GM18858 (cell line): ENCODE data around the gene SH2D3C.

Experiments
- ATAC-seq: cut with Tn5 transposase; IDR thresholded peaks from one replicate; pipeline ENCODE4 v1.9.1; 2021; ENCODE audit not compliant: unreplicated experiment

SH2D3C gene

DNA sequence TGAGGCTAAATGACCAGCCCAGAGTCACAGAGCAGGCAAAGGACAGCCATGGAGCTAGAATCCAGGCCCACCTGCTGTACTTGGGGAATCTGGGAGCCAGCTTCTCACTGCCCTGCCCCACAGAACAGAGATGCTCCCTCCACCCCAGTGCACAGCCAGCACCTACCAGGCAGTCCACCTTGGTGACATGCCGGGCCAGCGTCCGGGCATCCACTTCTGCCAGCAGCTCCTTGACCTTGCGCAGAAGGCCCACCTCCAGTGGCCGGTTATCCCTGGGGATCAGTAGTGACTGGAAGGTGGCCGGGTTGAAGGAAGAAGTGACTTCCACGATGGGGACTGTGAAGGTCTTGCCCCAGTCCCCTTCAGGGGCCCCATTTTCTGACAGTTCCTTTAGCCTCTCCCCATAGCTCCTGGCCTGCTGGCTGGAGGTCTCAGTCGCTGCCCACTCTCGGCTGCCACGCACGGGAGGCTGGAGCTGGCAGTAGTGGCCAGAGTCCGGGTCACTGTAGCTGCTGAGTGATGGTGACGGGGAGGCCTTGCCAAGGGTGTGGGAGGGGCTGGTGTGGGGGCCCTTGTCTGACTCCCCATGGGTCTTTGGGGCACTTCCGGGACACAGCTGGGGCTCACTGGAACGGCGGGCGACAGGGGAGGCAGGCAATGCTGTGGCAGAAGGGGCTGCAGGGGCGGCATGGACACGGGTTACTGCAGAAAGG, 33.9 kb downstream of the SH2D3C start:
- no peak for ATAC-seq

DNA sequence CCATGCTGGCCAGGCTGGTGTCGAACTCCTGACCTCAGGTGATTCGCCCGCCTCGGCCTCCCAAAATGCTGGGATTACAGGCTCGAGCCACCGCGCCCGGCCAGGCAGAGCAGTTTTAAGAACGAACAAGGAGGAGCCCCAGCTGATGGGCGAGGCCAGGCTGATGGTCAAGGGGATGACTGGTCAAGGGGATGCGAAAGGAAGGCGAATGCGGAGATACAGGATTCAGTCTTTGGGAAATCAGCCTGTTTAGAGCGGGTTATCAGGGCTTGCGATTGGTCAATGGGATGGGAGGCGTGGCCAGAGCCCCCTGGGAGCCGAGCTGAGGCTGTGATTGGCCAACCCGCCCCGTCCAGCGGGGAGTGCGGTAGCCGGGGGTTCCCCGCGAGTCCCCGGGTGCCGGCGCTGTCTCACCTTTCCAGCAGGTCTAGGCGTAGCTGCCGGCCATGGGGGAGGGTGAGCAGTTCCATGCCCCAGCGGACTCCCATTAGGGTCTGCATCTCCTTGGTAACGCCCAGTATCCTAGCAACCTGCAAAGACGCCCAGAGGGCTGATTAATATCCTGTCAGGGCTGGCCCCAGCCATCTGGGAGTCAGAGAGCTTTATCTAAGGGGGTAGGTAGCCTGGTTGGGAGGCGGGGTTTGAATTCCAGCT, 35.9 kb downstream of the SH2D3C start:
- no peak for ATAC-seq

DNA sequence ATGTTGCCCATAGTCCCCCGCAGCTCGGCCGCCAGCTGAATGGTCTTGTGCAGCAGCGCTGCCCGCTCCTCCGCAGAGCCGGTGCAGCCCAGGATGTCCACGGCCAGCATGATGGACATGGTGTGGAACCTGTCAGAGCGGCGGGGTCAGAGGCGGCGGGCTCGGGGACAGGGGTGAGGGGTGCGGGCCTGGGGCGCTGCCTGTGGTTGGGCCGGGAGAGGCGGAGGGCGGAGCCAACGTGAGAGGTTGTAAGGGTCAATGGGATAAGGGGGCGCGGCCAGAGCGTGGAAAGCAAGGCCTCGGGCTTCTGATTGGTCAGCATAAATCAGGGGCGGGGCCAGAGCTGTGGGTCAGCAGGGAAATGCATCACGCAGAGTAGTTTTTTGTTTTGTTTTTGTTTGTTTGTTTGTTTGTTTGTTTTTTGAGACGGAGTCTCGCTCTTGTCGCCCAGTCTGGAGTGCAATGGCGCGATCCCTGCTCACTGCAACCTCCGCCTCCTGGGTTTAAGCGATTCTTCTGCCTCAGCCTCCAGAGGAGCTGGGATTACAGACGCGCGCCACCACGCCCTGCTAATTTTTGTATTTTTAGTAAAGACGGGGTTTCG, 36.5 kb downstream of the SH2D3C start:
- no peak for ATAC-seq

DNA sequence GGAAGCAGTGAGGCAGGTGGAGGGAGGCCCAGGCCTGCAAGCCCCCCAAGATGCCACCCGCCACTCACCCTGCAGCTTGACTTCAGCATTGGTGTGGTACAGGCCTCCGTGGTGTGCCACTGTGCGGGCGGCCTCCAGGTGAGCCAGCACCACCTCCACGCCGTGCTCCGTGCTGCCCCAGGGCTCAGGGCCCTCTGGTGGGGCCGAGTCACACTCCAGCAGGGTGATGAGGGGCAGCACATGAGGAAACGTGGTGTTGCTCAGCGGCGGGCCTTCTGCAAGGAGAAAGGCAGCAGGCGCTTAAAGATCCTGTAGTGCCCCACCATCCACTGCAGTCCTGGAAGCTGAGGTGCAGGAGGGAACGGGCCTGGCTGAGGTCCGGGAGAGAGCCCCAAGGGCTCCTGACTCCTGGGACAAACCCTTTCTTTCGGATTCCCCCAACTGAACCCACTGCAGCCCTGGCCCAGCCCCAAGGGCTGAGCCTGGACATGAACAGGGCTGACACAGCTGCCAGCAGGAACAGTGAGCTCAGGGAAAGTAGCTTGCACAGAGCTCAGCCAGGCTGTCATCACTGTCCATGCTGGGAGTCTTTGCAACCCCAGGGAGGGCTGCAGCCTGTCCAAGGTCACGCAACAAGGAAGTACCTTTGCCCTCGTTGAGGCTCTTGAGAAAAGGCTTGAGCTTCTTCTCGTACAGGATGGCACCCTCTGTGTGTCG, 38.7 kb downstream of the SH2D3C start:
- ATAC-seq, result no peak

DNA sequence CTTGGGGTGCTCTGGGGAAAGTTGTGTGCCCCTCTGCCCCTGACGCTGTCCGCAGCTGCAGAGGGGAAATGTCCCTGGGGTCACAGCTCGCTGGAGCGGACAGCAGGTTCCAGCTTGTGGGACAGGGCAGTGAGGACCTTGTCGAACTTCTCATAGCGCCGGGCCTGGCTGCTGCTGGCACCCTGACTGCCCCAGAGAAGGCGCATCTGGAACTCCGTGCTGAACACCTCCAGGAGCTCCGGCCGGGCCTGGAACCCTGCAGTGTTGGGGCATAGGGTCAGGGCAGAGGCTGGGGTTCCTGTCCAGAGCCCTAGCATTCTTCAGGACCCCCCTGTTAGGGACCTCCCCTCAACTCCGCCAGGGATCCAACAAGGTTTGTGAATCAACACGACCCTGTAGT, 39.8 kb downstream of the SH2D3C start:
- ATAC-seq, result no peak

DNA sequence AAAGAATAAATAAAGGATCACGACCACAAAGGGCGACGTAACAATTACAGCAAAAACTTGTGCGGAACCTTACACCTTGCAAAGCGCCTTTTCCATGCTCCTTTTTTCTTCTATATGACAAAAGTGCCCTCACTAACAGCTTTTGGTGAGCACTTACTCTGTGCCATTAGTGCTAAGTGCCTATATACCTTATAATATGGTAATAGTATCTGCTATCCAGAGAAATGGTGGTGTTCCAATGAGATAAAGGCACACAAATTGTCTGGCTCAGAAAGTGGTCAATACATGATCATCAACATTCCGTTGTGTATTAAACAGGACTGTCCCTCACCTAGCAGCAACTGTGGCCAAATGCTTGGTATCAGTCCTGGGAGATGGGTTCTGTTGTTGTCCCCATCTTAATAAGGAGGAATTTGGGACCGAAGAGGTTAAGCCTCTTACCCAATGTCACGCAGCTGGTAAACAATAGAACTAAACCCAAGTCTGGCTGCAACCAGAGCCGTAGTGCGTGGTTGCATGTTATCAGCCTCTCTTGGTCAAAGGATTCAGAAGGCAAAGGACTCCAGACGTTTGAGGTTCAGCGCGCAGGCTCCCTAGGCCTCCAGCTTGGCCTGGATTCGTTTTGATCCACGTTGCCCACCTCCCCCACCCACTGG, 42.8 kb downstream of the SH2D3C start:
- ATAC-seq, result no peak

DNA sequence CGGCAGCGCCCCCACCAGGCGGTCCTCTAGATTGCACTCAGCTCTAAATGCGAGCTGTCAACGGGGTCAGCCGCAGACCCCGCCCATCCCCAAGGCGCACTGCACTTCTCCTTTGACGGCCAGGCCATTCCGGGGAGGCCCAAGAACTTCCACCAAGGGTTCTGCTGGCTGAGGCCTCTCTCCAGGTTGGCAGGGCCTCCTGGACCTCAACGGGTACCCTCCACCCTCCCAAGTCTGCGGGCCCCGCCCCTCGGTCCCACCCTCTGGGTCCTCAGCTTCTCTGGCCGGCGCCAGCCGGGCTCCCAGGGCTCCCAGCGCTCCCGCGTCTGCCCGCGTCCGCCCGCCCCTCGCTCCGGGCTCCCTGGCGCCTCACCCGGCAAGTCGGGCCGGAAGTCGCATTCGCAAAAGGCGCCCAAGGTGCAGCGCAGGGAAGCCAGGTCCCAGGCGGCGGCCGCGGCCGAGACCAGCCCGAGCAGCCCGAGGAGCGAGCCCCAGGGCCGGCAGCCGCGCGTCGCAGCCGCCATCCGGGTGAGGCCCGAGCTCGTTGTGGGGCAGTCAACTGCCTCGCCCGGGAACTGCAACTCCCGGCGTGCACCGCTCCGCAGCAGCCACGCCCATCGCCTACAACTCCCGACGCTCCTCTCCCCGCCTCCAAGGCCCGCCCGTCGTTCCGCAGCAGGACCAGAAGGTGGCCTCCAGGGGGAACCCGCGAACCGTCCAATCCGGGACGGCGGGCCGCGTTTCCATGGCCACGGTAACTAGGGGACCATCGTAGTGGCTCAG, 43.5 kb downstream of the SH2D3C start, which contains the start of gene TOR2A:
TSS of gene TOR2A (minus strand) at position 548 of the 783 bp plus-strand sequence. CDS start at position 524, 24 bp downstream.
- peak; percentile 65 for ATAC-seq

DNA sequence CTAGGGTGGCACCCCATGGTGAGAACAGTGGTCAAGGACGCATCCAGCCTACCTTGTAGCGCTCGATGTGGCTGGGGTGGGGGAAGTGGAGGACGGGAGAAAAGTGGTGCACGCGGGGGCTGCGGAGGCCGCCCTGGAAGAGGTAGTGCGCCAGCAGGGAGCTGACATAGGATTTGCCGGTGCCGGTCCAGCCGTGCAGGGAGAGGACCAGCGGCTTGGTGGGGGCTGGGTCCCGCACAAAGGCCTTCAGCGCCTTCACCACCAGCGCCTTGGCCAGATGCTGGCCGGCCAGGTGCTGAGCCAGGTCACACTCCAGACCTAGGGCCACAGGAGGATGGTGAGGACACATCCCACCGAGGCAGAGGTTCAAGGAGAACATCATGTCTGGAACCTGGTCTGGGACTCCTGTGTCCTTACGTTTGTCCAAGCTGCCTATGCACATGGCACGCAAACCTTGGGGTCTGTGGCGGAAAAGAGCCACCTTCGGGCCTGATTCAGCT, 44.2 kb downstream of the SH2D3C start:
- no peak for ATAC-seq

DNA sequence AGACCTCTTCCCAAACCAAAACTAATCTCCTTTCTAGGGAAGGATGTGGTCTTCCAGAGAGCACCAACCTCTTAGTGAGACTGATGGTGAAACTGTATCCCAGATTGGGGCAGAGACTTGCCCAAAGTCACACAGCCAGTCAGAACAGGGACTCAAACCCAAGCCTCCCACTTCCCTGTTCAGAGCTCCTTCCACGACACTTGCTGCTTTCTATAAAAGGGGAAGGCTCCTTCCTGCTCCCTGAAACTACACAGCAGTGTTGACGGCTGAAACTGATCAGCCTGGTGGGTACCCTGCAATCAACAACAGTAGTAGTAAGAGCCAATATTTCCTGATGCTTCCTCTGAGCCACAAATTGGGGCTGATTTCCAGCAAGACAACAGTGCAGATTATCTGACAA, 44.9 kb downstream of the SH2D3C start:
- ATAC-seq, result no peak

DNA sequence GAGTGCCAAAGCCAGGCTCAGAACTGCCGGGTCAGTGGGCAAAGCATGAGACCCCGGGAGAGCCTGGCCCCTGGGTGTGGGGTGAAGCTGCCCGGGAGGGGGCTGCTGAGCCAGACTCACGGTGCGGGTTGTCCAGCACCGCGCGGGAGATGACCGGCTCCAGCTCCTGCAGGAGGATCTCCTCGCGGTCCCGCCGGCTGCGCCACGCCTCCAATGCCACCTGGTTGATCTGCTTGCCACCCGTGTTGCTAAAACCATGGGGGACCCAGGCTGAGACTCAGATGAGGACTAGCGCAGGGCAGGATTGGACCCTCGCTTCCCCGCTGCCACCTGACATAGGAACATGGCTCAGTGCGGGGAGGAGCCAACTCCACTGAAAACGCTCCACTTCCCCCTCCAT, 46.0 kb downstream of the SH2D3C start:
- ATAC-seq, result no peak

DNA sequence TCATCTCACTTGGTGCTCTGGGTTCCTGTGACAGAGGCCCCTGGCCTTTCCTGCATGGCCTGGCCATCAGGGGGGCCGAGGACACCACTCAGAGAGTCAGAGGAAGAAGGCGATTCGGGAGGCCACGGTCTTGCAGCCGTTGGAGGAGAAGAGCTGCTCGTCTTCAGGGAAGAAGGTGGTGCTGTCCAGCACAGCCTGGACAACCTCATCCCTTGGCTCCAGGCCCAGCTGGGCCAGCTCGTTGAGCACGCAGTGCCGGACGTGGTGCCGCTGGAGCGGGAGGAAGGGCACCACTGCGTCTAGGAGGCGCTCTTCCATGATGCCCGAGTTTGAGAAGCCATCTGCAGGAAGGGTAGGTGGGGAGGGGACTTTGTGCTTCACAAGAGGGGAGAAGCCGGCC, 46.5 kb downstream of the SH2D3C start:
- ATAC-seq, result no peak

DNA sequence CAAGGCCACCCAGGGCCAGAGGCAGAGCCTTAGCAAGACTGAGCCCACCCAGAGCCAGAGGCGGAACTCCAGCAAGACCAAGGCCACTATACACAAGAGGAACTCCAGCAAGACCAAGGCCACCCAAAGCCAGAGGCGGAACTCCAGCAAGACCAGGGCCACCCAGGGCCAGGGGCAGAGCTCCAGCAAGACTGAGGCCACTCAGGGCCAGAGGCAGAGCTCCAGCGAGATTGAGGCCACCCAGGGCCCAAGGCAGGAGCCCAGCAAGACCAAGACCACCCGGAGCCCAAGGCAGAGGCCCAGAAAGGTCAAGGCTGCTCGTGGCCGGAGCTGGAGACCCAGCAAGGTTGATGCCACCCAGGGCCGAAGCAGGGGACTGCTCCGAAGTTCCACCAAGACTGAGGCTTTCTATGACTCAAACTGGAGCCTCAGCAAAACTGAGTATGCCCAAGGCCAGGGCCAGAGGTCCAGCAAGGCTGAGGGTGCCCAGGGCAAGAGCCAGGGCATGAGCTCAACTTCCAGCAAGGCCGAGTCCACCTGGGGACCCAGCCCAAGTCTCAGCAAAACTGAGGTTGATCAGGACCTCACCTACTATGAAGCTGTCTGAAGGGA, 47.6 kb downstream of the SH2D3C start:
- no peak for ATAC-seq

DNA sequence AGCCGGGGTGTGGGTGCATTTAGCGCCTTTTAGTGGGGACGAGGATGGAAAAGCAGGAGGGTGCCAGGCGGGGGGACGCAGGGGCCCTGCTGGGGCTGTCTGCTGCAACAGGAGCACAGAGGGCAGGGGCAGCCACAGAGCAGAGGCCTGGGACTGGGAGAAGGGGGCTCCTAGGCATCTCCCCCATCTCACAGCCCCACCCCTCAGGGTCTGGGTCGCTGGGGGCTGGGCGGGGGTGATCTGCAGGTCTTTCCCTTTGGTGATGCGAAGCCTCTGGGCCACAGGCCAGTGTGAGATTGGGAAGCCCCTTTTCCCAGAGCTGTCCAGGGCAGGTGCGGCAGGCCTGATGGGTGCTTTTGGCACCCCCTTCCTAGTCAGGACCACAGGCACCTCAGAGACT, 48.2 kb downstream of the SH2D3C start:
- no peak for ATAC-seq

DNA sequence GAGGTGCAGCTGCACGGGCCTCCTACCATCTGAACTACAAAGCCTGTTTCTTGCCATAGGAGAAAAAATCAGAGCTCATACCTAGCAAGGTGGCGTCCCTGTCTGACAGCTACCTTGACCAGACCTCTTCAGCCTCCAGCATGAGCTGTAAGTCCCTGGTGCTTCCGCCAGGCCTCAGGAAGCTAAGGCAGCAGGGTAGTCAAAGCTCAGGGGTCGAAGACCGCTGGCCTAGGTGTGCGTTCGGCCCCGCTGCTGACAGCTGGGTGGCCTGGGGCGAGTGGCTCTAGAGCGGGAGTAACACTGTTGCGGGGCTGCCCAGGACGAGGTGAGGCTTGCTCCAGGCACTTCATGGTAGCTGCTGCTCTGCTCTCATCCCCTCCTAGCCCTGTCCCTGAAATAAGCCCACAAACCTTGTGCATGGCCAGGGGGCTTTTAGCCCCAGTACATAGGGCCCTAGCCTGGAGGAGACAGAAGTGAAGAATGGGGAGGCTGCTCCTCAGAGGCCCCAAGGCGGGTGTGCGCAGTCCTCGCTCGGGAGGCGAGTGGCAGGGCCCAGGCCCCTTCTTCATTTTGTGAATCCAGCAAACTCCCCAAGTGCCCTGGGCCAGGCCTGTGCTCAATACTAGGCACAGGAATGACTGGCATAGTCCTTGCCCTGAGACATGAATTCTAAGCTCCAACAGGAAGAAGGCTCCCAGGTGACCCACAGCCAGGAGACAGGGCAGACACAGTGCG, 48.8 kb downstream of the SH2D3C start:
- ATAC-seq, result no peak

DNA sequence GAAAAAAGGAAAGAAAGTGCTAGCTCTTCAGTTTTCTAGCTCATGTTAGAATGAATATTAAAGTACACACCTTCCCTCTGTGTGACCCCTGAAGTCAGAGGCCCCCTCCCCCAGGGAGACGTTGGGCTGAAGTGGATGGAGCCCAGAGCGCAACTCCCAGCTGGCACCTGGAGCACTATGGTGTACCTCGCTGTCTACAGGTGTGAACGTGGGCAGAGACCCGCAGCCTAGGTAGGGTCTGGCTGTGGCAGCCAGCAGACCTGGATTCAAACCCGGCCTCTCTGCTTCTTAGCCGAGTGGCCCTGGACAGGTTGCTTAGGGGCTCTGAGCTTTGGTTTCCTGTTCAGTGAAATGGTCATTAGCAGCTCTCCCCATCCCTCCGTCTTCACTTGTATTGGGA, 49.7 kb downstream of the SH2D3C start:
- ATAC-seq, result no peak

DNA sequence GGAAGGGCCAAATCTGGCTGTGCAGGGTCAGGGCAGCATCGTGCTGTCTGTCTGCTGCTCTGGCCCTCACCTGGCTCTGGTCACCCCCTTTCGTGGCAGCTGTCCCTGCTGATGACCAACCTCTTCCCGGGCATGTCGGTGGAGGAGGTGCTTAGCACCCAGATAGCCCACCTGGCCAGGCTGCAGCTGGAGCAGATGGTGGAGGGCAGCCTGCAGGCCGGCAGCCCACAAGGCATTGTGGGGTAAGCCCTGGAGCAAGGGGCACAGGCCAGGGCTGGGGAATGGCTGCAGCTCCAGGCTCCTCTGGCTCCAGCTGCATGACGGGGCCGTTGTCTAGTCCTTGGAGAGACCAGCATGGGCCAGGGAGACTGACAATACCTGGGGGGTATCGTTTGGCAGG, 51.6 kb downstream of the SH2D3C start:
- no peak for ATAC-seq

DNA sequence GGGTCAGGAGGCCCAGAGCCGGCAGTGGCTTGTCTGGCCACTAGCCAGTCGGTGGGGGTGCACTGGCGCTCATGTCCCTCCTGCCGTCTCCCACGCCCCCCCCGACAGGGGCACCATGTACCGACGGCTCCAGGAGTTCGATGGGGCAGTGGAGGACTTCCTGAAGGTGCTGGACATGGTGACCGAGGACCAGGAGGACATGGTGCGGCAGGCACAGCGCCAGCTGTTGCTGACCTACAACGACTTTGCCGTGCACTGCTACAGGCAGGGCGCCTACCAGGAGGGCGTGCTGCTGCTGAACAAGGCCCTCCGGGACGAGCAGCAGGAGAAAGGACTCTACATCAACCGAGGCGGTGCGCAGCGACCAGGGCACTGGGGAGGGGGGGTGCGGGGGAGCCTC, 54.5 kb downstream of the SH2D3C start:
- ATAC-seq, result no peak

DNA sequence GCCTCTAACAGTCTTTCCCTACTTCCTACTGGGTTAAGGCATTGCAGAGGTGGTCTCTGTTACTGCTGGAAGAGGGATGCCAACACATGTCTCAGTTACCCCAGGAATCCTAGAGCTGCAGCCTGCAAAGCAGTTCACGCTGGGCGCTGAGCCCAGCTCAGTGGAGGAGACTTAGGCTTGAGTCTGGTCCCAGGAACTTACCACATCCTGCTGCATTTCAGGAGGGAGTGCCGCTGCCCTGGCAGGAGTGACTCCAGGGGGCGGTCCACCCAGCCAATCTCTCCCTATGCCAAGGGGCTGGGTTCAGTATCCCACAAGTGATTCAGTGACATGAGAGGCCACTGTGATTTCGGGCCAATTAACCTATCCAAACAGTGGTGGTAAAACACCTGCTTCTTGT, 55.0 kb downstream of the SH2D3C start:
- ATAC-seq, result no peak

DNA sequence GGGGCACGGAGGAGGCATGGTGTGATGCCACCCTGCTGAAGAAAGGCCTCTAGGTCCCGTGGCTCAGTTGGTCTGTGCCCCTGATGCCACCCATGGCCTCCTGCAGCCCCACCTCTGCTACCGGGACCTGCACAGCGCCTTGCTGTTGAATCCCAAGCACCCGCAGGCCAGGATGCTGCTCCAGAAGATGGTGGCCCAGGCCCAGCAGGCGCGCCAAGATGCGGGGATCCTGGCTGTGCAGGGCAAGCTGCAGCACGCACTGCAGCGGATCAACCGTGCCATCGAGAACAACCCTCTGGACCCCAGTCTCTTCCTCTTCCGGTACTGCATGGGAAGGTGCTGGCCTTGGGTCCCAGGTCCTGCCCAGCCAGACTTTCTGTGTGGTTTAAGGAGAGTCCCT, 55.5 kb downstream of the SH2D3C start:
- ATAC-seq, result no peak
